GM19351 (cell line): ENCODE data around the gene ZBTB32.
A peak's percentile ranks its signal among the peaks of the same experiment; 100 is the strongest.

Experiments
- ATAC-seq: cut with Tn5 transposase; IDR thresholded peaks from one replicate; pipeline ENCODE4 v1.9.1; 2021; ENCODE audit warnings: mild to moderate bottlenecking, moderate library complexity; ENCODE audit not compliant: unreplicated experiment

Gene ZBTB32

GRCh38 chr19:35750167-35750566 is 45.8 kb downstream of the ZBTB32 start:
- no peak for ATAC-seq

- ATAC-seq, result no peak
Measured at GRCh38 chr19:35751839-35752745, 47.7 kb downstream of the ZBTB32 start.

- no peak for ATAC-seq
Measured at GRCh38 chr19:35752746-35753350, 48.5 kb downstream of the ZBTB32 start.

DNA sequence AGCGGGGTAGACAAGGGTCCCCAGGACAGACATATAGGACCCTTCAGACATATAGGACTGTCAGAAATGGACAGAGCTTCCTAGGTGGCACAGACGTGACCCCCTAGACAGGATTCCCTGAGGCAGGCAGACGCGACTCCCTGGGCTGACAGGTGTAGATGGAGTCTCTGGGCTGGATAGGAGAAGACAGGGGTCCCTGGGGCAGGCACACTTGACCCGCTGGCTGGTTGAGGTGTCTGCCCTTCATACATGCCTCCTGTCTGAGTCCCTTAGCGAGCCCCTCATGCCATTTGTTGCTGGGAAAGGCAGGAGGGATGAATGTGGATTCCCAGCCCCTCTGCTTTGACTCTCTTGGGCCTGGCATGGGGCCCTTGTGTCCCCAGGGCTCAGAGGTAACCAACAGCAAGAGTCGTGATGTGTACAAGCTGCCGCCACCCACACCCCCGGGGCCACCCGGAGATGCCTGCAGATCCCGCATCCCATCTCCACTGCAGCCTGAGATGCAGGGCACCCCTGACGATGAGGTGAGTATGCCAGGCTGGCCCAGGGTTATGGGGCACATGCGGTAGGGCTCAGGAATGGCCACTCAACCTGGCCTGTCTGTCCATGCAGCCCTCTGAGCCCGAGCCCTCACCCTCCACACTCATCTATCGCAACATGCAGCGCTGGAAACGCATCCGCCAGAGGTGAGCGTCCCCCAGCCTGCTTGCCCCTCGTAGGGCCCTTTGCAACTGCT is 49.4 kb downstream of the ZBTB32 start:
- ATAC-seq, result no peak

GRCh38 chr19:35754370-35755130 is 50.2 kb downstream of the ZBTB32 start:
- ATAC-seq, result no peak

DNA sequence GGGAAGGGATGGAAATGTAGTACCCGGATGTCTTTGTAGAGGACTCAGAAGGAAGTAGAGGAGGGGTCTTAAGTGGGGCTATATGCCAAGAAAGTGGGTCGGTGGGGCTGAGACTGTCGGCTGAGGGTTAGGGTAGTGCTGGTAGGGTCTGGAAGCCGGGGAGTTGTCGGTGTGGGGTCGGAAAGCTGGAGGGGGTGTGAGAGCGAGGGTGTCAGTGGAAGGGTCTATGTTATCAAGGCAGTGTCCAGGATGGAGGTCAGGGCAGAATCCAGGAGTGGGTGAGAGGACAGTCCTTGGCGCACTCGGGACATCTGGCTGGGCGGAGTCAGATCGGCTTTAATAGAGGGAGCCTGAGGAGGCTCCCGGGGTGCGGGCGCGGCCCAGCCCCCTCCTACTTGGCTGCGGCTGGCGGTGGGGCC is 50.8 kb downstream of the ZBTB32 start:
- no peak for ATAC-seq

GRCh38 chr19:35755550-35756376 is 51.4 kb downstream of the ZBTB32 start:
- no peak for ATAC-seq

DNA sequence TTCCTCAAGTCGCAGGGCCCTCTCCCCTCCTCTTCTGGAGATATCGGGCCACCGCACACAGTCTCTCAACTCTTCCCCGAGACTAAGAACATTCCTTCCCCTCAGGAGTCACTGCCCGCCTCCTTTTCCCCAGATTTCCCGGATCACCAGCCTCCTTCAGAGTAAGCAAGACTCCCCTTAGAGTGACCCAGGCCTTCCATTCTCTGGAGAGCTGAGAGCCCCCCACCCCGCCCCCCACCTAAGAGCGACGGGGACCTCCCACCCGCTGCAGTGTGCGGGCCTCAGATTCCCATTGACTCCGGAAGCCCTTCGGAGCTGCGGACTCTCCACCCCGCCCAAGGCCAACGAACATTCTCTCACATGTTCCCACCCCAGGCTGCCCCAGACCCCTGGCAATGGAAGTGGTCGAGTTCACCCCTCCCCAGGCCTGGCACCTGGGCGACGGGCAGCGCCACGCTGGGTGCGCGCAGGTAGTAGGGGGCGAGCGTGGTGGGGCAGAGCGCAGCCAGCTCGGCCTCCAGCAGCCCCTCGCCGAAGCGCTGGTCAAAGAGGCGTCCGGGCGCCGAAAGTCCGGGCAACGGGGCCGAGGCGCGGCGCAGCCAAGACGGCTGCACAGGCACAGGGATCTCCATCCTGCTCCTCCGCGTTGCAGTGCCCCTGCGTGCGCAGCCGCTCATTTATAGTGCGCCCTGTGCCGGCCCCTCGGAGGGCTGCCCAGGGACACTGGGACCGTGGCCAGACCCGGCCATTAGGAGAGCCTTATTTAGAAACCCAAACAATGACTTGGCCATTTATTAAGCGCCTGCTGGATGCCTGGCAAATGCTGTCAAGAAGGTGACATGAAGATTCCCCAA is 52.2 kb downstream of the ZBTB32 start, which contains the start of gene HSPB6:
TSS of gene HSPB6 (minus strand) at position 653 of the 854 bp plus-strand sequence. CDS start at position 632, 21 bp downstream.
- ATAC-seq, result no peak

DNA sequence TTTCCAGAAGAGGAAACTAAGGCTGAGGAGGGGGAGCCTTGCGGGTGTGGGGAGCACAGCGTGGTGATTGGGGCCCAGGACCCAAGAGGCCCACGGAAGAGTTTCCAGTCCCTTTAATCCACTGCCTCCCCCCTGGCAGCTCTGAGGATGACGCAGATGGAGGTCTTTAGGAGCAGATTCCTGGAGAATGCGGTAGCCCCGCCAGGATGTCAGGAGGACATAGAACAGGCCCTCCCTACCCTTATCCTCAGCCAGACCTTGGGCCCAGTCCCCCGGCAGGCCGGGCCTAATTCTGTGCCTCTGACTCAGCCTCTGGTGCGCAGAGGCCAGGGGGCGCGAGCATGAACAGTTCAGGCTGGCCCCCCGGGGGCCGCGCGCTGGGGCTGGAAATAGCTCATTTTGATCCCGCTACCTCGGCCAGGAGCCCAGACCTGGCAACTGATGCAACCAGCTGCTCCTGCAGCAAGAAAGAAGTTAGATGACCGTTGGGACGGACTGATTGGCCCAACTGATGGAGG is 52.9 kb downstream of the ZBTB32 start:
- ATAC-seq, result no peak

- ATAC-seq, result peak; percentile 94
Measured at GRCh38 chr19:35757749-35758608, 53.6 kb downstream of the ZBTB32 start, which contains the start of gene PROSER3. Gene PROSER3, plus strand, starts transcription at chr19:35758176. Its CDS starts 40 bp downstream, at chr19:35758216.

- no peak for ATAC-seq
Measured at GRCh38 chr19:35759697-35760096, 55.3 kb downstream of the ZBTB32 start.

DNA sequence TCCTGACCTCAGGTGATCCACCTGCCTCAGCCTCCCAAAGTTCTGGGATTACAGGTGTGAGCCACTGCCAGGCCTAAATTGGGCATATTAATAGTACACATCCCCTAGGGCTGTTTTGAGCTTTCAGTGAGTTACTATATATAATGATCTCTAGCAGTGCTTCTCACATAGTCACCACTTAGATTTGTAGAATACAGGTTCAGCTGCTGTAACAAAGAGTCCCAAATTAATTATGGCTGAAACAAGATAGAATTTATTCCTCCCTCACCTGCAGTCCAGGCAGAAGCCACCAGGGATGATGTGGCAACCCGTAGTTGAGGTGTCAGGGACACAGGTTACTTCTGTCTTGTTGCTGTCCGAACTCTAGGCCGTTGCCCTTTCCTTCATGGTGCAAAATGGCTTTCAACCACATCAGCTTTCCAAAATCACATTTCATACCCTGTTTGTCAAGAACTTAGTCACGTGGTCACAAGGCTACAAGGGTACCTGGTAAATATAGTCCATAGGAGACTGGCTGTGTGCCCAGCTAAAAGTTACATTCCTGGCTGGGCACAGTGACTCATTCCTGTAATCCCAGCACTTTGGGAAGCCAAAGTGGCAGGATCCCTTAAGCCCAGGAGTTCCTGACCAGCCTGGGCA is 56.5 kb downstream of the ZBTB32 start:
- no peak for ATAC-seq

- ATAC-seq, result no peak
Measured at GRCh38 chr19:35764432-35765315, 60.3 kb downstream of the ZBTB32 start.
